ENCODE data around the gene ERBB4. TPM values are rescaled to one million over a fixed set of nuclear protein-coding genes. Genes with fewer than 3 reads are reported as not detected.

Gene ERBB4
- total RNA-seq, 1 experiment from 2014 or later: 0.15 TPM

DNA sequence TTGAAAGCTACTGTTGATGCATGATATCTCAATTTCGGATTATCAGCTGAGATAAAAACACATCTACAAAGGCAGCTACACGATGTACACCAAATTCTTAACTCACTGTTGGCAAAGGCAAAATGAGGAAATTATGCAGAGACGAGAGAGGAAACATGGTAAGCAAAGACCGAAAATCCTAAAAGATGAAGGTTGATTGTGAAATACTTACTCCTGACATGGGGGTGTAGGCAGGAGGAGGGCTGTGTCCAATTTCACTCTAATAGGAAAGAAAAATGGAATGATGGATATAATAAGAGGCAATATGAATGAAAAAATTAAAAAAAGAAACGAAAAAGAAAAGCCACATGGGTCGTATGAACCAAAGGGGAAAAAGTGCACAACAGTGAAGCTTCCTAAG lies 1150.9 kb downstream of the ERBB4 start:
- TF ChIP-seq TCF7L2 (IDR thresholded peaks at IDR 0.05; ENCODE audit: low read depth, low read length) (no peak), POLR2AphosphoS5 (IDR thresholded peaks at IDR 0.05; ENCODE audit: low read depth, low read length) (no peak), SIN3A (IDR thresholded peaks at IDR 0.05; ENCODE audit: borderline replicate concordance, insufficient read depth, low read depth, low read length) (no peak)
- TF ChIP-seq, protein P1, sequence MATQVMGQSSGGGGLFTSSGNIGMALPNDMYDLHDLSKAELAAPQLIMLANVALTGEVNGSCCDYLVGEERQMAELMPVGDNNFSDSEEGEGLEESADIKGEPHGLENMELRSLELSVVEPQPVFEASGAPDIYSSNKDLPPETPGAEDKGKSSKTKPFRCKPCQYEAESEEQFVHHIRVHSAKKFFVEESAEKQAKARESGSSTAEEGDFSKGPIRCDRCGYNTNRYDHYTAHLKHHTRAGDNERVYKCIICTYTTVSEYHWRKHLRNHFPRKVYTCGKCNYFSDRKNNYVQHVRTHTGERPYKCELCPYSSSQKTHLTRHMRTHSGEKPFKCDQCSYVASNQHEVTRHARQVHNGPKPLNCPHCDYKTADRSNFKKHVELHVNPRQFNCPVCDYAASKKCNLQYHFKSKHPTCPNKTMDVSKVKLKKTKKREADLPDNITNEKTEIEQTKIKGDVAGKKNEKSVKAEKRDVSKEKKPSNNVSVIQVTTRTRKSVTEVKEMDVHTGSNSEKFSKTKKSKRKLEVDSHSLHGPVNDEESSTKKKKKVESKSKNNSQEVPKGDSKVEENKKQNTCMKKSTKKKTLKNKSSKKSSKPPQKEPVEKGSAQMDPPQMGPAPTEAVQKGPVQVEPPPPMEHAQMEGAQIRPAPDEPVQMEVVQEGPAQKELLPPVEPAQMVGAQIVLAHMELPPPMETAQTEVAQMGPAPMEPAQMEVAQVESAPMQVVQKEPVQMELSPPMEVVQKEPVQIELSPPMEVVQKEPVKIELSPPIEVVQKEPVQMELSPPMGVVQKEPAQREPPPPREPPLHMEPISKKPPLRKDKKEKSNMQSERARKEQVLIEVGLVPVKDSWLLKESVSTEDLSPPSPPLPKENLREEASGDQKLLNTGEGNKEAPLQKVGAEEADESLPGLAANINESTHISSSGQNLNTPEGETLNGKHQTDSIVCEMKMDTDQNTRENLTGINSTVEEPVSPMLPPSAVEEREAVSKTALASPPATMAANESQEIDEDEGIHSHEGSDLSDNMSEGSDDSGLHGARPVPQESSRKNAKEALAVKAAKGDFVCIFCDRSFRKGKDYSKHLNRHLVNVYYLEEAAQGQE (IDR thresholded peaks at IDR 0.05; ENCODE audit: insufficient read depth in 1 of 2, low read depth in 2 of 2, low read length in 1 of 2): no peak
- TF ChIP-seq, protein P2, sequence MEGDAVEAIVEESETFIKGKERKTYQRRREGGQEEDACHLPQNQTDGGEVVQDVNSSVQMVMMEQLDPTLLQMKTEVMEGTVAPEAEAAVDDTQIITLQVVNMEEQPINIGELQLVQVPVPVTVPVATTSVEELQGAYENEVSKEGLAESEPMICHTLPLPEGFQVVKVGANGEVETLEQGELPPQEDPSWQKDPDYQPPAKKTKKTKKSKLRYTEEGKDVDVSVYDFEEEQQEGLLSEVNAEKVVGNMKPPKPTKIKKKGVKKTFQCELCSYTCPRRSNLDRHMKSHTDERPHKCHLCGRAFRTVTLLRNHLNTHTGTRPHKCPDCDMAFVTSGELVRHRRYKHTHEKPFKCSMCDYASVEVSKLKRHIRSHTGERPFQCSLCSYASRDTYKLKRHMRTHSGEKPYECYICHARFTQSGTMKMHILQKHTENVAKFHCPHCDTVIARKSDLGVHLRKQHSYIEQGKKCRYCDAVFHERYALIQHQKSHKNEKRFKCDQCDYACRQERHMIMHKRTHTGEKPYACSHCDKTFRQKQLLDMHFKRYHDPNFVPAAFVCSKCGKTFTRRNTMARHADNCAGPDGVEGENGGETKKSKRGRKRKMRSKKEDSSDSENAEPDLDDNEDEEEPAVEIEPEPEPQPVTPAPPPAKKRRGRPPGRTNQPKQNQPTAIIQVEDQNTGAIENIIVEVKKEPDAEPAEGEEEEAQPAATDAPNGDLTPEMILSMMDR (IDR thresholded peaks at IDR 0.05): no peak
- intact Hi-C loops (cut with micrococcal nuclease; ENCODE audit: unreplicated experiment) (no loop called here), in situ Hi-C loops (cut with HindIII; ENCODE audit: low pct_unique_long_range_greater_than_20kb, low sequenced_read_pairs) (no loop called here)
- no peak overlapping the region for H3K4me3 ChIP-seq (ENCODE audit: low read depth in 2 of 2, low read length in 2 of 2)
- no peaks in the 10 kb centered on the region for H3K9me3 ChIP-seq (ENCODE audit: control insufficient read depth, insufficient read depth, low read depth, low read length)
- H3K27me3 ChIP-seq (ENCODE audit: control insufficient read depth, insufficient read depth, low read length): no peaks in the 10 kb centered on the region
- DNase-seq (ENCODE audit: low read depth, low spot score): no peak
- CTCF ChIA-PET: no interaction called here
- H3K4me1 ChIP-seq (ENCODE audit: control insufficient read depth, insufficient read depth, low read length): no peaks in the 10 kb centered on the region
- POLR2A ChIA-PET: no interaction called here
- ATAC-seq: no peak
- H3K36me3 ChIP-seq (ENCODE audit: control insufficient read depth, insufficient read depth, low read length): no peaks in the 10 kb centered on the region
- H3K27ac ChIP-seq (ENCODE audit: low read length): no peak overlapping the region
- no TSS peak for BruUV-seq (replicated peaks)

DNA sequence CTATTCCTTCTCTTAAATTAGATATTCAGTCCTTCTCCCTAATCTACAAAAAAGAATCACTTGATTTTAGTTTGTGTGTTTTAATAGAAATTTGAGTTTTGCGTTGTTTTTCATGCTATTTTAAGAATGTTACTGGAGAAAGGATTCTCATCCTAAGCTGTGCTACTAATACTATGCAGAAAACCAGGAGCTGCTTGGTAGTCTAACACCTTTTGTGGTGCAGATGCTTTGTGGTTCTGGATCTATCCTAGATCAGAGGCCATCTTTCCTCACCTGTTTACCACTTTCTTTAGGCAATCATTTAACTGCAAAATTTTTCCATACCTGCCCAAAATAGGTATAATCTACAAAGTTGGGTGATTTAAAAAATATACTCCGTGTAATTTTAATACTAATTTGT lies 1158.6 kb downstream of the ERBB4 start:
- intact Hi-C loops (cut with micrococcal nuclease; ENCODE audit: unreplicated experiment): no loop called here
- no TSS peak for BruUV-seq (replicated peaks)
- ATAC-seq (no peak), DNase-seq (ENCODE audit: low read depth, low spot score) (no peak)
- no peaks in the 10 kb centered on the region for H3K27me3 ChIP-seq (ENCODE audit: control insufficient read depth, insufficient read depth, low read length)
- ChIA-PET POLR2A (no interaction called here), CTCF (no interaction called here)
- in situ Hi-C loops (cut with HindIII; ENCODE audit: low pct_unique_long_range_greater_than_20kb, low sequenced_read_pairs): no loop called here
- no peak overlapping the region for H3K4me3 ChIP-seq (ENCODE audit: low read depth in 2 of 2, low read length in 2 of 2)
- H3K27ac ChIP-seq (ENCODE audit: low read length): no peak overlapping the region
- no peaks in the 10 kb centered on the region for H3K9me3 ChIP-seq (ENCODE audit: control insufficient read depth, insufficient read depth, low read depth, low read length)
- H3K4me1 ChIP-seq (ENCODE audit: control insufficient read depth, insufficient read depth, low read length): no peaks in the 10 kb centered on the region
- no peaks in the 10 kb centered on the region for H3K36me3 ChIP-seq (ENCODE audit: control insufficient read depth, insufficient read depth, low read length)
- no peak for TF ChIP-seq SIN3A (IDR thresholded peaks at IDR 0.05; ENCODE audit: borderline replicate concordance, insufficient read depth, low read depth, low read length)
- TF ChIP-seq, protein P1 (IDR thresholded peaks at IDR 0.05; ENCODE audit: insufficient read depth in 1 of 2, low read depth in 2 of 2, low read length in 1 of 2): no peak
- no peak for TF ChIP-seq TCF7L2 (IDR thresholded peaks at IDR 0.05; ENCODE audit: low read depth, low read length)
- TF ChIP-seq POLR2AphosphoS5 (IDR thresholded peaks at IDR 0.05; ENCODE audit: low read depth, low read length): no peak
- TF ChIP-seq, protein P2 (IDR thresholded peaks at IDR 0.05): no peak
